GM21367 (cell line): ENCODE data around the gene TAPT1.
A peak's percentile ranks its signal among the peaks of the same experiment; 100 is the strongest.
"Not testable (repeated sequence)": the region's sequence is repeated elsewhere in the genome, so short reads cannot be mapped to it uniquely, and the experiment has no call there.

ENCODE experiments used
- ATAC-seq: cut with Tn5 transposase; IDR thresholded peaks from one replicate; pipeline ENCODE4 v1.9.1; 2021; ENCODE audit not compliant: unreplicated experiment

TAPT1 gene

GRCh38 chr4:16218950-16219349 lies 7.3 kb downstream of the TAPT1 start:
- ATAC-seq = no peak

GRCh38 chr4:16217300-16218051 lies 8.8 kb downstream of the TAPT1 start:
- peak; percentile 78 for ATAC-seq

- no peak for ATAC-seq
Measured at GRCh38 chr4:16213121-16213520, 13.2 kb downstream of the TAPT1 start.

- no peak for ATAC-seq
Measured at GRCh38 chr4:16212138-16212782, 14.0 kb downstream of the TAPT1 start.

- no peak for ATAC-seq
Measured at GRCh38 chr4:16207409-16207808, 18.9 kb downstream of the TAPT1 start.

GRCh38 chr4:16206848-16207247 lies 19.4 kb downstream of the TAPT1 start:
- no peak for ATAC-seq

- no peak for ATAC-seq
Measured at GRCh38 chr4:16206301-16206700, 20.0 kb downstream of the TAPT1 start.

- peak; percentile 81 for ATAC-seq
Measured at GRCh38 chr4:16205298-16206164, 20.7 kb downstream of the TAPT1 start.

GRCh38 chr4:16204505-16204904 lies 21.8 kb downstream of the TAPT1 start:
- no peak for ATAC-seq

- ATAC-seq = no peak
Measured at GRCh38 chr4:16203083-16203482, 23.2 kb downstream of the TAPT1 start.

- no peak for ATAC-seq
Measured at GRCh38 chr4:16202598-16202997, 23.7 kb downstream of the TAPT1 start.

GRCh38 chr4:16199093-16199492 lies 27.2 kb downstream of the TAPT1 start:
- ATAC-seq = no peak

GRCh38 chr4:16197876-16198665 lies 28.2 kb downstream of the TAPT1 start:
- ATAC-seq = no peak

- peak; percentile 87 for ATAC-seq
Measured at GRCh38 chr4:16196482-16197393, 29.5 kb downstream of the TAPT1 start.

- no peak for ATAC-seq
Measured at GRCh38 chr4:16195209-16195608, 31.1 kb downstream of the TAPT1 start.

- not testable (repeated sequence) for ATAC-seq
Measured at GRCh38 chr4:16194798-16195197, 31.5 kb downstream of the TAPT1 start.

- ATAC-seq = no peak
Measured at GRCh38 chr4:16194214-16194613, 32.1 kb downstream of the TAPT1 start.

GRCh38 chr4:16192631-16193518 lies 33.4 kb downstream of the TAPT1 start:
- ATAC-seq = no peak

- no peak for ATAC-seq
Measured at GRCh38 chr4:16192057-16192456, 34.2 kb downstream of the TAPT1 start.
